GM12801 (cell line): ENCODE data around the gene PSMC3.

Experiments used
- TF ChIP-seq, protein P1 (sequence below): IDR thresholded peaks from one replicate; pipeline ENCODE4 v1.5.1; 2011; ENCODE audit warnings: control low read depth; ENCODE audit not compliant: insufficient read length; ENCODE audit errors: extremely low read depth

Gene PSMC3

GRCh38 chr11:47374720-47375019 is 51.6 kb downstream of the PSMC3 start:
- TF ChIP-seq, protein P1, sequence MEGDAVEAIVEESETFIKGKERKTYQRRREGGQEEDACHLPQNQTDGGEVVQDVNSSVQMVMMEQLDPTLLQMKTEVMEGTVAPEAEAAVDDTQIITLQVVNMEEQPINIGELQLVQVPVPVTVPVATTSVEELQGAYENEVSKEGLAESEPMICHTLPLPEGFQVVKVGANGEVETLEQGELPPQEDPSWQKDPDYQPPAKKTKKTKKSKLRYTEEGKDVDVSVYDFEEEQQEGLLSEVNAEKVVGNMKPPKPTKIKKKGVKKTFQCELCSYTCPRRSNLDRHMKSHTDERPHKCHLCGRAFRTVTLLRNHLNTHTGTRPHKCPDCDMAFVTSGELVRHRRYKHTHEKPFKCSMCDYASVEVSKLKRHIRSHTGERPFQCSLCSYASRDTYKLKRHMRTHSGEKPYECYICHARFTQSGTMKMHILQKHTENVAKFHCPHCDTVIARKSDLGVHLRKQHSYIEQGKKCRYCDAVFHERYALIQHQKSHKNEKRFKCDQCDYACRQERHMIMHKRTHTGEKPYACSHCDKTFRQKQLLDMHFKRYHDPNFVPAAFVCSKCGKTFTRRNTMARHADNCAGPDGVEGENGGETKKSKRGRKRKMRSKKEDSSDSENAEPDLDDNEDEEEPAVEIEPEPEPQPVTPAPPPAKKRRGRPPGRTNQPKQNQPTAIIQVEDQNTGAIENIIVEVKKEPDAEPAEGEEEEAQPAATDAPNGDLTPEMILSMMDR: no peak

GRCh38 chr11:47373876-47374719 is 52.1 kb downstream of the PSMC3 start:
- TF ChIP-seq, protein P1: no peak

DNA sequence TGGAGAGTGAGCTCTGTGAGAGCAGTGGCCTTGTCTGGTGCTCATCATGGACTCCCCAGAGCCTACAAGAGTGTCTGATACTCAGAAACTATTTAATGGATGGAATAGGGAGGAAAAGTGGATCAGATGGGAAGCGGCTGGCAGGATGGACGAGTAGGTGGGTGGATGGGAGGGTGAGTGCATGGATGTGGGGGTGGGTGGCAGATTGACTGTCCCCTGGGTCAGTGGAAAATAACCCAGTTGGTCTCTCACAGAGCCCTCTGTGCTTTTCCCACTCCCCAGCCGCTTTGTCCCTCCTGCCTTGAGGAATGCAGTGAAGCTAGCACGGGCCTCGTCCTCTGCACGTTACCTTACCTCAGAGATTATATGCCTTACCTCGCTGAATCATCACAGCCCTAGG is 53.8 kb downstream of the PSMC3 start:
- TF ChIP-seq, protein P1: no peak

GRCh38 chr11:47369676-47370075 is 56.6 kb downstream of the PSMC3 start:
- TF ChIP-seq, protein P1: no peak
